ENCODE results near the gene CARD9.

- TF ChIP-seq POLR2AphosphoS5 (IDR thresholded peaks at IDR 0.05) (no peak), EP300 (IDR thresholded peaks at IDR 0.05; ENCODE audit: low read depth) (no peak)
Measured at GRCh38 chr9:136398286-136398685, 24.8 kb upstream of the CARD9 start.

All from transverse colon (tissue), 3 donors.